ENCODE results near the gene CD247.

DNA sequence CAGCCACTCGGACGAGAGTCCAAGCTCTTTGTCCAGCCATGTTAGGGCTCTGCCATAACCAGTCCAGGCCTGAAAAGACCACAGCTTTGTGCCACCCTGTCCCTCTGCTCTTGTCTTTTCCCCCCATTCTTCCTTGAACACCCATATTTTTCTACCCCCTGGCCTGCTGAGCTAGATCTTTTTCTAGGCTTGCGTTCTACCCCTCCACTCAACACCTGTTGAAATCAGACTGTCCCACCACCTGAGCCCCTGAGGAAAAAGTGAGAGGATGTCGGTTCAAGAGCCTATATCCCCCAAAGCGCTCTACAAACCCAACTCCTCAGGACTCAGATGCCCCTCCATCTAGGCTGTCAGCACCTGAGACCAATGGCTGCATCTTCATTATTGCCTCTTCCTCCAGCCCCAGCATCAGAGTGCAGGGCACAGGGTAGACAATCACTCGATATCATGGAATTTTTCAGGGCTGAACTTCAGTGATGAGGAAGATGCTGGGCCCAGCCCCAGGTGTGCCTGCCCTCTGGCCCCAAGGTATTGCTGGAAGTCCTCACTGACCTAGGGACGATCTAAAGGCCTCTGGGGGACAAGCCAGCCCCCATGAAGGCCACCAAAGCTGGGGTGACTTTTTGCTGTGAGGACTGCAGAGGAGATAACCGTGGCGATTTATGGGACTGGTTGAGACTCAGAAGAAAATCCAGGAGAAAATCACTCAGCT lies 75.3 kb downstream of the CD247 start:
- TF ChIP-seq, protein P1, sequence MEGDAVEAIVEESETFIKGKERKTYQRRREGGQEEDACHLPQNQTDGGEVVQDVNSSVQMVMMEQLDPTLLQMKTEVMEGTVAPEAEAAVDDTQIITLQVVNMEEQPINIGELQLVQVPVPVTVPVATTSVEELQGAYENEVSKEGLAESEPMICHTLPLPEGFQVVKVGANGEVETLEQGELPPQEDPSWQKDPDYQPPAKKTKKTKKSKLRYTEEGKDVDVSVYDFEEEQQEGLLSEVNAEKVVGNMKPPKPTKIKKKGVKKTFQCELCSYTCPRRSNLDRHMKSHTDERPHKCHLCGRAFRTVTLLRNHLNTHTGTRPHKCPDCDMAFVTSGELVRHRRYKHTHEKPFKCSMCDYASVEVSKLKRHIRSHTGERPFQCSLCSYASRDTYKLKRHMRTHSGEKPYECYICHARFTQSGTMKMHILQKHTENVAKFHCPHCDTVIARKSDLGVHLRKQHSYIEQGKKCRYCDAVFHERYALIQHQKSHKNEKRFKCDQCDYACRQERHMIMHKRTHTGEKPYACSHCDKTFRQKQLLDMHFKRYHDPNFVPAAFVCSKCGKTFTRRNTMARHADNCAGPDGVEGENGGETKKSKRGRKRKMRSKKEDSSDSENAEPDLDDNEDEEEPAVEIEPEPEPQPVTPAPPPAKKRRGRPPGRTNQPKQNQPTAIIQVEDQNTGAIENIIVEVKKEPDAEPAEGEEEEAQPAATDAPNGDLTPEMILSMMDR (IDR thresholded peaks at IDR 0.05), result no peak
- TF ChIP-seq POLR2AphosphoS5 (IDR thresholded peaks at IDR 0.05; ENCODE audit: low read depth, low read length), result no peak
- TF ChIP-seq TCF7L2 (IDR thresholded peaks at IDR 0.05; ENCODE audit: low read depth, low read length), result no peak
- TF ChIP-seq SIN3A (IDR thresholded peaks at IDR 0.05; ENCODE audit: borderline replicate concordance, insufficient read depth, low read depth, low read length), result no peak

Measured in Panc1 (cell line).